Pericardium fibroblast (primary cell): ENCODE measurements around the gene MRPL45. TPM values are rescaled to one million over a fixed set of nuclear protein-coding genes. Genes with fewer than 3 reads are reported as not detected.

ENCODE experiments used
- total RNA-seq: library from RNA; depleted of rRNA; stranded (reverse); fragments of >200 nt; gene quantifications from 2 replicates; pipeline ENCODE4 v1.2.3, GENCODE V29; 2015

Gene MRPL45
- 25.8 and 39.2 TPM in 2 replicates for total RNA-seq

DNA sequence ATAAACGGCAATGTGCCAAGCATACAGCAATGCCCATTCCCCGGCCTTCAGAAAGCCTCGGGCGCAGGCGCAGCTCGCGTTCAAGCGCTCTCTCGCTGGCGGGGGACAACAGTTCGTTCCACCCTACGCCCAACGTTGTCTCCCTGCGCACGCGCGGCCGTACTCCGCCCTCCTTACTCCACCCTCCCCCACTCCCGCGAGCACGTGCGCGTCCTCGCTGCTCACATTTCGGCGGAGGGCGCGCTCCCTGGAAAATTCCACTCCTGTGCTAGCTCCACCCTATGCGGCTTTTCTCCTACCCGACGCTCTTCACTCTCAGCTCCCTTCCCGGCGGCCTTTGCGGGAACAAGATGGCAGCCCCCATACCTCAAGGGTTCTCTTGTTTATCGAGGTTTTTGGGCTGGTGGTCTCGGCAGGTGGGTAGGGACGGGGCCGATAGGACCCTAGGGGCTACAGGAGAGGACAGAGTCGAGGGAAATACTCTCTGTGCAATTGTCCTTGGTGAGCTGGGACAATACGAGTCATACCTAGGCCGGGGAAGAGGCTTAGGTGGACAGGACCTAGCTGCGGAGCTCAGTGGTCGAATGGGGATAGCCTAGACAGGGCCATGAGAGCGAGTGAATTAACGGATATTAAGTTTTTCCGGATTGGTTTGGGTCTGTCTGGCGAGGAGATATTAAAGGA lies at the start of gene MRPL45:
Gene MRPL45, plus strand, starts transcription at position 335 of the 684 bp plus-strand sequence. Its CDS starts 16 bp downstream, at position 351.

DNA sequence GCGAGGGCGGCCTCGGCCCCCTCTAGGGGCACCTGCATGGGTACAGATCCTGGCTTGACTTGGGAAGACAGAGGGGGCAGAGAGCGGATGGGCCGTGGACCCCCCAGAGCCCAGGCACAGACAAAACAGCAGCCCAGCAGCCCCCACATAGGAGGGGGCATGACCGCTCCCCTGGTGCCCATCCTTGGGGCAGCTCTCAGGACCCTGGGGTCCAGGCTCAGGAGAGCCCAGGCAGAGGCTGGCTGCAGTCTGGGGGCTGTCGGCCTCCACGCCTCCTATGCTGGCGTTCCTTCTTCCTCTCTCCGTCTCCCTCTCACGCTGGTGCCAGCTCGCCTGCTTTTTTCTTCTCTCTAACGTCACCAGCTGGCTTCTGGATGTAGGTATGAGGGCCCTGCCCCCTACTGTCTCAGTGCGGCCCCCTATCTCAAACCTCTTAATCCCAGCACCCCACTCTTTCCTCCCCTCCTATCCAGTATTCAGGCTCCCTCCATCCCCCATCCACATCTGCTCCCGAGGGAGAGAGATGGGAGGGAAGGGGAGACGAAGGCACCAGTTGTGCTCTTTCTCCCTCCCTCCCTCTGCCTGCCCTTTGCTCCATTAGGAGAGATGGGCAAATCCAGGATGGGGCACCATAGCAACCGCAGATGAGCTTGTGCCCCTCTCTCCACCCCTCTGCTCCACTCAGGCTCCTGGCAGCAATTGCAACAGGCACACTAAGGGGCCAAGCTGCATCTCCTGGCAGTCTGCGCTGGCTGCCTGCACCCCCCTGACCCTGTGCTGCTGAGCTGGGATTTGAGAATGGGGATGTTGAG lies 46.8 kb downstream of the MRPL45 start, which contains the start of gene GPR179:
Gene GPR179, minus strand, starts transcription at position 349 of the 812 bp plus-strand sequence. Its CDS starts 167 bp downstream, at position 182.

DNA sequence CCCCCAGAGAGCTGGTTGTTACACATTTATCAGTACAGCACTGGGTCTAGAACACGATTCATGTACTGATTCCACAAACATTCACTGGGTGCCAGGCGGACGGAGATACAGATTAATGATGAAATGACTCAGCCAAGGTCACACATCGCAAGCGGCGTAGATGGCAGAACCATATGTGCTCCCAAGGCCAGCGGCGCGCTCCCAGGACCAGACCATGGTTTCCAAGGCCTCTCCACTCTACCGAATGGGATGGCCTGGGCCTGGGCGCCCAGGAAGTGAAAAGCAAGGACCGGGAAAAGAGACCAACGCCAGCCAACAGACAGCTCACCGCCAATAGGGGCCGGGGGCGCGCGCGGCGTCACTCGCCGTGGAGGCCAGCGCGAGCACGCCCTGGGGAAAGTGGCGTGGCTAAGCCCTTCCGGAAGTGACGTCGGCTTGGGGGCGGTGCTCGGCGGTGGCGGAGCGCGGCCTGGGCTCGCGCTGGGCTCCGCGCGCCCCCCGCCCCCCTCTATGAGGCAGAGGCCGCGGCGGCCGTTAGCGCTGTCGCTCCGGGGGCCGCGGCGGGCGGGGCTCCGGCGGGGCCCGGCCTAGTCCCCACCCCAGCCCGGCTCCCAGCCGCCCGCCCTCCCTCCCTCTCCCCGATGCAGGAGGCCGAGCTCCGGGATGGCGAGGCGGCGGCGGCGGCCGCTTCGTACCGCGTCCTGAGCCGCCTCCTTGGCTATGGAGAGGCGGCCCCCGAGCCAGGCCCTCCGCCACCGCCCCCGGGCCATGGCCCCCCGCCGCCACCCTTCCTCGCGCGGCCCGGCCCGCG lies 54.6 kb downstream of the MRPL45 start, which contains the start of gene SOCS7:
Gene SOCS7, plus strand, starts transcription at position 433 of the 811 bp plus-strand sequence. Its CDS starts 209 bp downstream, at position 642.

Other genes starting within 250 kb of the MRPL45 start
- gene TBC1D3C, start 228.5 kb upstream of the MRPL45 start, total RNA-seq: 2.6 TPM in 1 of 2 replicates, not detected in the other
- gene TBC1D3E, start 169.2 kb upstream of the MRPL45 start, total RNA-seq: 0.26 TPM in 1 of 2 replicates, not detected in the other
- not detected in 2 replicates for gene TBC1D3, start 104.6 kb upstream of the MRPL45 start, total RNA-seq
- under 0.01 TPM in 1 of 2 replicates, not detected in the other for gene GPR179, start 46.8 kb downstream of the MRPL45 start, total RNA-seq
- gene SOCS7, start 54.7 kb downstream of the MRPL45 start, total RNA-seq: 4.6 and 9.3 TPM in 2 replicates
- 52.5 and 137 TPM in 2 replicates for gene ARHGAP23, start 131.3 kb downstream of the MRPL45 start, total RNA-seq